ENCODE results near the gene PHF21B.

Gene PHF21B

DNA sequence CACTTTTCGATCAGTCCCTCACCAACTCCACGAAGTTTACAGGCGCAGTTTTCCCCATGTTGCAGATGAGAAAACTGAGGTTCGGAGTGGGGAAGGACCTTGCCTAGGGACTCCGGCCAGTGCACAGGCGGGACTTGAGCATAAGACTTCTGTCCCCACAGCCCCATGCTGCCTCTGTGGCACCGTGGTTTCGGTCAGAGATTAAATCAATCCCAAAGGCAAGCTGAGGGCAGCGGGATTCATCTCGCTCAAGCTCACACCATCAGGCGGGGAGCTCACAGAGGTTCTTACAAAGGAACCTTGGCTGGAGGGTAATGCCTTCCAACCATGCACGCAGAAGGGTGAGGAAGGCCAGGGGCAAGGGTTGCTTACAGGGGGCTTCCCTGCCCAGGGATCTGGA is 115.5 kb downstream of the PHF21B start:
- Histone ChIP-seq H3K4me2 (ENCODE audit: insufficient read depth, low read length, poor library complexity, severe bottlenecking) (no peak overlapping the region), H2BK15ac (ENCODE audit: low read length) (no peak overlapping the region), H3K18ac (ENCODE audit: low read length) (peak overlapping the region; percentile 21), H3K27ac (replicated peaks; ENCODE audit: low read length) (no peak overlapping the region), H3K4ac (ENCODE audit: low read length) (no peak overlapping the region), H3K14ac (ENCODE audit: low read length) (no peak overlapping the region), H2BK120ac (ENCODE audit: low read depth, low read length) (no peak overlapping the region), H3K36me3 (replicated peaks in 1 of 2; ENCODE audit: control insufficient read depth in 2 of 2, insufficient read depth in 2 of 2, low read length in 2 of 2) (peaks cover 39 to 90% of the 10 kb centered on the region in 2 donors), H4K91ac (ENCODE audit: low read depth, low read length, poor library complexity) (no peak overlapping the region), H3K4me3 (ENCODE audit: low read length in 2 of 2) (no peak overlapping the region), H2AFZ (ENCODE audit: low read length) (no peak overlapping the region), H3K9ac (ENCODE audit: low read depth, low read length, poor library complexity) (no peak overlapping the region), H2AK5ac (ENCODE audit: low read depth, low read length) (no peak overlapping the region), H2BK12ac (ENCODE audit: low read length) (no peak overlapping the region), H3K27me3 (ENCODE audit: control insufficient read depth in 3 of 3, insufficient read depth in 3 of 3, low read depth in 1 of 3, low read length in 3 of 3) (no peaks in the 10 kb centered on the region), H3K4me1 (ENCODE audit: control insufficient read depth in 2 of 2, insufficient read depth in 1 of 2, low read depth in 1 of 2, low read length in 2 of 2) (peaks cover 0 to 8% of the 10 kb centered on the region in 2 donors), H4K8ac (ENCODE audit: low read depth, low read length) (no peak overlapping the region), H3K79me1 (ENCODE audit: low read depth, low read length) (peaks cover 2% of the 10 kb centered on the region), H2BK5ac (ENCODE audit: low read length) (no peak overlapping the region), H3K23ac (ENCODE audit: low read depth, low read length, poor library complexity) (peak overlapping the region; percentile 8), H3K9me3 (replicated peaks in 1 of 2; ENCODE audit: control insufficient read depth in 2 of 2, insufficient read depth in 1 of 2, low read depth in 1 of 2, low read length in 2 of 2) (no peaks in the 10 kb centered on the region)
- no peak for DNase-seq (ENCODE audit: low spot score)
- WGBS, 2 donors (ENCODE audit: extremely low coverage in 2 of 2, insufficient read length in 2 of 2, insufficient replicate concordance in 1 of 2) = no CpG with 5 or more reads among the region's 12 CpGs

DNA sequence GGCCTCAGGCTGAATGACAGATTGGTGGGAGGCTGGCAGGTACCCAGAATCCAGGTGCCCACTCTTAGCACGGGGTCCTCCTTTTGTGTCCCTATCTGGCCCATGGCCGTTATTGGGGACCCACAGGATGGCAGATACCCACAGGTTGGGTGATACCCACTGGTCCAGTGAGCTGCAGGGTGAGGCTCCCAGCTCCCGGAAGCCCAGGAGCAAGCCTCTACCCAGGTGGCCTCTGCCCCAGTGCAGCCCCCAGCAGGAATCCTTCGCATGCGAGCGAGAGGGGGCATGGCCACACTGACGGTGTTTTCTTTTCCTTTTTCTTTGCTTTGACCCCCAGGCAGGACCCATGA is 116.1 kb downstream of the PHF21B start:
- WGBS, 2 donors (ENCODE audit: extremely low coverage in 2 of 2, insufficient read length in 2 of 2, insufficient replicate concordance in 1 of 2) = no CpG with 5 or more reads among the region's 7 CpGs
- no peak overlapping the region for H3K9ac ChIP-seq (ENCODE audit: low read depth, low read length, poor library complexity)
- no peak overlapping the region for H2BK15ac ChIP-seq (ENCODE audit: low read length)
- H3K4ac ChIP-seq (ENCODE audit: low read length) = no peak overlapping the region
- no peak overlapping the region for H3K4me3 ChIP-seq (ENCODE audit: low read length in 2 of 2)
- no peak overlapping the region for H3K27ac ChIP-seq (replicated peaks; ENCODE audit: low read length)
- H3K14ac ChIP-seq (ENCODE audit: low read length) = peak overlapping the region; percentile 26
- no peak for DNase-seq (ENCODE audit: low spot score)
- H2AFZ ChIP-seq (ENCODE audit: low read length) = no peak overlapping the region
- peak overlapping the region; percentile 59 for H3K18ac ChIP-seq (ENCODE audit: low read length)
- H4K8ac ChIP-seq (ENCODE audit: low read depth, low read length) = no peak overlapping the region
- no peak overlapping the region for H2BK5ac ChIP-seq (ENCODE audit: low read length)
- H3K4me2 ChIP-seq (ENCODE audit: insufficient read depth, low read length, poor library complexity, severe bottlenecking) = no peak overlapping the region
- peaks cover 0 to 8% of the 10 kb centered on the region in 2 donors for H3K4me1 ChIP-seq (ENCODE audit: control insufficient read depth in 2 of 2, insufficient read depth in 1 of 2, low read depth in 1 of 2, low read length in 2 of 2)
- no peak overlapping the region for H3K23ac ChIP-seq (ENCODE audit: low read depth, low read length, poor library complexity)
- H2BK12ac ChIP-seq (ENCODE audit: low read length) = no peak overlapping the region
- H3K27me3 ChIP-seq (ENCODE audit: control insufficient read depth in 3 of 3, insufficient read depth in 3 of 3, low read depth in 1 of 3, low read length in 3 of 3) = no peaks in the 10 kb centered on the region
- H4K91ac ChIP-seq (ENCODE audit: low read depth, low read length, poor library complexity) = no peak overlapping the region
- H2BK120ac ChIP-seq (ENCODE audit: low read depth, low read length) = no peak overlapping the region
- H3K36me3 ChIP-seq (replicated peaks in 1 of 2; ENCODE audit: control insufficient read depth in 2 of 2, insufficient read depth in 2 of 2, low read length in 2 of 2) = peaks cover 39 to 95% of the 10 kb centered on the region in 2 donors
- H2AK5ac ChIP-seq (ENCODE audit: low read depth, low read length) = no peak overlapping the region
- no peaks in the 10 kb centered on the region for H3K9me3 ChIP-seq (replicated peaks in 1 of 2; ENCODE audit: control insufficient read depth in 2 of 2, insufficient read depth in 1 of 2, low read depth in 1 of 2, low read length in 2 of 2)
- H3K79me1 ChIP-seq (ENCODE audit: low read depth, low read length) = peaks cover 2% of the 10 kb centered on the region

DNA sequence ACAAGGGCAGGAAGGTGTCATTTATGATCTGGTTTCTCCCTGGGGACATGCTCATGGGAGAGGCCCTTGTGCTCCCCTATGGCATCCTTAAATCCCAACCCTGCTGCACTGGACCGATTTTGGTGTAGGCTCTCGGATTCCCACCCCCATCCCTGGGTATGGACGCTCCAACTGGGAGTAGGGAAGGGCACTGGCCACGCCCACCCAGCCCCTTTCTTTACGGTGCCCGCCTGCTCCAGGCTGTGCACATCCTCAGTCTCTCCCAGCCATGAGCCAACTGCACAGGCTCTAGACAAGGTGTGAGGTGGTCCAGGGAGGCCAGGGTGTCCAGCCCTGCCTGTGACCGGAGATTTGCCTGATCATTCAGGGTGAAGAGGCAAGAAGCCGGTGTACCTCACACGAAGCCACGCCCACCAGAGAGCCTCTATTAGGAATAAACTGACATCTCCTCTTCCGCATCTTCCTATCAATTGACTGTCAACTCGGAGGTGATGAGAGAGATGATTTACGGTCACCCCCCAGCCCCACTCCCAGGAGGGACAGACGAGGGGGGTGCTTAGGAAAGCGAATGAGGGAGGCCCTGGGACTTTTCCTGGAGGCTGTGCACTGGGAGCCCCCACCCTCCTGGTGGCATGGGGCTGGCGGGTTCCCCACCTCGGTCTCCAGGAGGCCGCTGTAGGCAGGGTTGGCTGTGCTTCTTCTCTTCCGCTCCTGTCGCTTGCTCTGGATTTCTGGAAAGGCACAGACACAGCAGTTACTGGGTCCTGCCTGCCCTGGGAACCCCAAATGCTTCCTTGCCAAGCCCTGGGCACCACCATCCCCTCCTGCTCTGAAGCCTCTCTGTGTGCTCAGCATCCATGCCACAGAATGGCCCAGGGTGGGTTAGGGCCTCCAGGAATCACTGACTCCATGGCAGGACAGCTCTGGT is 116.7 kb downstream of the PHF21B start:
- H3K79me1 ChIP-seq (ENCODE audit: low read depth, low read length) = peaks cover 4% of the 10 kb centered on the region
- H3K18ac ChIP-seq (ENCODE audit: low read length) = peak overlapping the region; percentile 59
- H3K27ac ChIP-seq (replicated peaks; ENCODE audit: low read length) = no peak overlapping the region
- no peak overlapping the region for H4K91ac ChIP-seq (ENCODE audit: low read depth, low read length, poor library complexity)
- H2AK5ac ChIP-seq (ENCODE audit: low read depth, low read length) = no peak overlapping the region
- no CpG with 5 or more reads among the region's 20 CpGs for WGBS, 2 donors (ENCODE audit: extremely low coverage in 2 of 2, insufficient read length in 2 of 2, insufficient replicate concordance in 1 of 2)
- no peak overlapping the region for H3K4me2 ChIP-seq (ENCODE audit: insufficient read depth, low read length, poor library complexity, severe bottlenecking)
- no peak overlapping the region for H4K8ac ChIP-seq (ENCODE audit: low read depth, low read length)
- no peak overlapping the region for H2BK5ac ChIP-seq (ENCODE audit: low read length)
- no peak overlapping the region for H2BK12ac ChIP-seq (ENCODE audit: low read length)
- H3K23ac ChIP-seq (ENCODE audit: low read depth, low read length, poor library complexity) = no peak overlapping the region
- no peaks in the 10 kb centered on the region for H3K27me3 ChIP-seq (ENCODE audit: control insufficient read depth in 3 of 3, insufficient read depth in 3 of 3, low read depth in 1 of 3, low read length in 3 of 3)
- H3K4me3 ChIP-seq (ENCODE audit: low read length in 2 of 2) = no peak overlapping the region
- H3K9me3 ChIP-seq (replicated peaks in 1 of 2; ENCODE audit: control insufficient read depth in 2 of 2, insufficient read depth in 1 of 2, low read depth in 1 of 2, low read length in 2 of 2) = no peaks in the 10 kb centered on the region
- DNase-seq (ENCODE audit: low spot score) = no peak
- no peak overlapping the region for H3K9ac ChIP-seq (ENCODE audit: low read depth, low read length, poor library complexity)
- peaks cover 37 to 98% of the 10 kb centered on the region in 2 donors for H3K36me3 ChIP-seq (replicated peaks in 1 of 2; ENCODE audit: control insufficient read depth in 2 of 2, insufficient read depth in 2 of 2, low read length in 2 of 2)
- H3K4me1 ChIP-seq (ENCODE audit: control insufficient read depth in 2 of 2, insufficient read depth in 1 of 2, low read depth in 1 of 2, low read length in 2 of 2) = peaks cover 0 to 7% of the 10 kb centered on the region in 2 donors
- no peak overlapping the region for H2BK120ac ChIP-seq (ENCODE audit: low read depth, low read length)
- H2BK15ac ChIP-seq (ENCODE audit: low read length) = no peak overlapping the region
- H3K14ac ChIP-seq (ENCODE audit: low read length) = peak overlapping the region; percentile 26
- H3K4ac ChIP-seq (ENCODE audit: low read length) = no peak overlapping the region
- no peak overlapping the region for H2AFZ ChIP-seq (ENCODE audit: low read length)

- Histone ChIP-seq H2BK5ac (ENCODE audit: low read length) (no peak overlapping the region), H3K4me2 (ENCODE audit: insufficient read depth, low read length, poor library complexity, severe bottlenecking) (no peak overlapping the region), H3K36me3 (replicated peaks in 1 of 2; ENCODE audit: control insufficient read depth in 2 of 2, insufficient read depth in 2 of 2, low read length in 2 of 2) (peaks cover 39 to 97% of the 10 kb centered on the region in 2 donors), H3K79me1 (ENCODE audit: low read depth, low read length) (peaks cover 8% of the 10 kb centered on the region), H2BK15ac (ENCODE audit: low read length) (no peak overlapping the region), H3K23ac (ENCODE audit: low read depth, low read length, poor library complexity) (peak overlapping the region; percentile 51), H3K18ac (ENCODE audit: low read length) (peak overlapping the region; percentile 11), H4K91ac (ENCODE audit: low read depth, low read length, poor library complexity) (no peak overlapping the region), H2AFZ (ENCODE audit: low read length) (no peak overlapping the region), H2BK120ac (ENCODE audit: low read depth, low read length) (no peak overlapping the region), H3K4ac (ENCODE audit: low read length) (no peak overlapping the region), H2BK12ac (ENCODE audit: low read length) (no peak overlapping the region), H3K27ac (replicated peaks; ENCODE audit: low read length) (no peak overlapping the region), H3K4me3 (ENCODE audit: low read length in 2 of 2) (no peak overlapping the region), H3K4me1 (ENCODE audit: control insufficient read depth in 2 of 2, insufficient read depth in 1 of 2, low read depth in 1 of 2, low read length in 2 of 2) (peaks cover 0 to 7% of the 10 kb centered on the region in 2 donors), H3K14ac (ENCODE audit: low read length) (no peak overlapping the region), H3K9ac (ENCODE audit: low read depth, low read length, poor library complexity) (peak overlapping the region; percentile 51), H3K27me3 (ENCODE audit: control insufficient read depth in 3 of 3, insufficient read depth in 3 of 3, low read depth in 1 of 3, low read length in 3 of 3) (no peaks in the 10 kb centered on the region), H3K9me3 (replicated peaks in 1 of 2; ENCODE audit: control insufficient read depth in 2 of 2, insufficient read depth in 1 of 2, low read depth in 1 of 2, low read length in 2 of 2) (no peaks in the 10 kb centered on the region), H4K8ac (ENCODE audit: low read depth, low read length) (no peak overlapping the region), H2AK5ac (ENCODE audit: low read depth, low read length) (no peak overlapping the region)
- no peak for DNase-seq (ENCODE audit: low spot score)
- no CpG with 5 or more reads among the region's 13 CpGs for WGBS, 2 donors (ENCODE audit: extremely low coverage in 2 of 2, insufficient read length in 2 of 2, insufficient replicate concordance in 1 of 2)
Observed at GRCh38 chr22:44892243-44892642, 117.6 kb downstream of the PHF21B start.
